HG03442 (cell line): ENCODE data around the gene MYBPH.

ENCODE experiments used
- ATAC-seq: cut with Tn5 transposase; IDR thresholded peaks from one replicate; pipeline ENCODE4 v1.9.1; 2021; ENCODE audit warnings: mild to moderate bottlenecking, moderate library complexity; ENCODE audit not compliant: unreplicated experiment

MYBPH gene

DNA sequence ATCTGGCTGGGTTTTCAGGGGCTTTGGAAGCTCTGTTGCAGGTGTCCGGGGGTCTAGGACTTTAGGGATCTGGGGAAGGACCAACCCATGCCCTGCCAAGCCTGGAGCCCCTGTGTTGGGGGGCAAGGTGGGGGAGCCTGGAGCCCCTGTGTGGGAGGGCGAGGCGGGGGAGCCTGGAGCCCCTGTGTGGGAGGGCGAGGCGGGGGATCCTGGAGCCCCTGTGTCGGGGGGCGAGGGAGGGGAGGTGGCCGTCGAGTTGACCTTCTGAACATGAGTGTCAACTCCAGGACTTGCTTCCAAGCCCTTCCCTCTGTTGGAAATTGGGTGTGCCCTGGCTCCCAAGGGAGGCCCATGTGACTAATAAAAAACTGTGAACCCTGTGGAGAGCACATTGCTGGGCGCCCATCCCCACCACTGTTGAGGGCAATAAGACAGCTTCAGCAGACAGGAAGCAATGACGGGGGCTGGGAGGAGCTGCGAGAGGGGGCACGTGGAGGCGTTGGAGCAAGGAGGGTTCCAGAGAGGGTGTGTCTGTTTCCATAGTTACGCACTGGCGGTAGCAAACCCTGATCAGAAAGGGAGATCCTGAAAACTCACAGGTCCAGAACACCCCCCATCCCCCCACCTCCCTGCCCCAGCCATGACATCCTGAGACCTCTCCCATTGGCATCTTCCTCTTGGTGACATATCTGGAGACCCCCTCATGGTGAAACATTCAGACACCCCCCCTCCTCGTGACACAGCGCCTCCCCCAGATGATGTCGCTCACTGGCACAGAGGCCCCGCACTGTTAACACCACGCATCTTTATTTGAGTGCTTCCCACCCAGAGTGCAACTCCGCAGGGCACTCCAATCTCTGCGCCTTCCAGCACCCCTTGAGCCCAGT is 8.4 kb downstream of the MYBPH start:
- ATAC-seq: no peak

DNA sequence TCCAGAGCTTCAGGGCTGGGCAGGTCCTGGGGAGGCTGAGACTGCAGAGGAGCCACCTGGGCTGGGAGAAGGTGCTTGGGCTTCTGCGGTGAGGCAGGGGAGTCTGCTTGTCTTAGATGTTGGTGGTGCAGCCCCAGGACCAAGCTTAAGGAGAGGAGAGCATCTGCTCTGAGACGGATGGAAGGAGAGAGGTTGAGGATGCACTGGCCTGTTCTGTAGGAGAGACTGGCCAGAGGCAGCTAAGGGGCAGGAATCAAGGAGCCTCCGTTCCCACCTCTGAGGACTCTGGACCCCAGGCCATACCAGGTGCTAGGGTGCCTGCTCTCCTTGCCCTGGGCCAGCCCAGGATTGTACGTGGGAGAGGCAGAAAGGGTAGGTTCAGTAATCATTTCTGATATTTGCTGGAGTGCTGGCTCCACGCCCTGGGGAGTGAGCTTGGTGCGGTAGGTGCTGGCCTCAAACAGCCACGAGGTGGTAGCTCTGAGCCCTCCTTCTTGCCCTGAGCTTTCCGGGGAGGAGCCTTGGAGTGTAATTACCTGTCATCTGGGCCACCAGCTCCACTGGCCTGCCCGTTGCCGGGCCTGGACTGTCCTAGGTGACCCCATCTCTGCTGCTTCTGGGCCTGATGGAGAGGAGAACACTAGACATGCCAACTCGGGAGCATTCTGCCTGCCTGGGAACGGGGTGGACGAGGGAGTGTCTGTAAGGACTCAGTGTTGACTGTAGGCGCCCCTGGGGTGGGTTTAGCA is 9.3 kb downstream of the MYBPH start:
- no peak for ATAC-seq

DNA sequence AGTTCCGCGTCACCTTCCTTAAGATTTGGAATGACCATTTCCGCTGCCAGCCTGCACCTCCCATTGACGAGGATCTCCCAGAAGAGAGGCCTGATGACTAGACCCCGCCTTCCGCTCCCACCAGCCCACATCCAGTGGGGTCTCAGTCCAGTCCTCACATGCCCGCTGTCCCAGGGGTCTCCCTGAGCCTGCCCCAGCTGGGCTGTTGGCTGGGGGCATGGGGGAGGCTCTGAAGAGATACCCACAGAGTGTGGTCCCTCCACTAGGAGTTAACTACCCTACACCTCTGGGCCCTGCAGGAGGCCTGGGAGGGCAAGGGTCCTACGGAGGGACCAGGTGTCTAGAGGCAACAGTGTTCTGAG is 9.8 kb downstream of the MYBPH start:
- no peak for ATAC-seq

DNA sequence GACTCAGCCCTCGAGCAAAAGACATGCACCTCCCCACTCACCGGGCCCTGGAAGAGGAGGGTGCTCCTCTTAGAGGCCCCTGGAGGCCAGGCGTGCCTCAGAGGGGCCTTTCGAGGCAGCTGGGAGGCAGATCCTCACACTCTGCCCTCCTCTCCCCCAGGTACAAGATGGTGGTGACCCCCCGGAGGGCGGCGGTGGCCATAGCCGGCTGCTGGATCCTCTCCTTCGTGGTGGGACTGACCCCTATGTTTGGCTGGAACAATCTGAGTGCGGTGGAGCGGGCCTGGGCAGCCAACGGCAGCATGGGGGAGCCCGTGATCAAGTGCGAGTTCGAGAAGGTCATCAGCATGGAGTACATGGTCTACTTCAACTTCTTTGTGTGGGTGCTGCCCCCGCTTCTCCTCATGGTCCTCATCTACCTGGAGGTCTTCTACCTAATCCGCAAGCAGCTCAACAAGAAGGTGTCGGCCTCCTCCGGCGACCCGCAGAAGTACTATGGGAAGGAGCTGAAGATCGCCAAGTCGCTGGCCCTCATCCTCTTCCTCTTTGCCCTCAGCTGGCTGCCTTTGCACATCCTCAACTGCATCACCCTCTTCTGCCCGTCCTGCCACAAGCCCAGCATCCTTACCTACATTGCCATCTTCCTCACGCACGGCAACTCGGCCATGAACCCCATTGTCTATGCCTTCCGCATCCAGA is 10.4 kb downstream of the MYBPH start:
- ATAC-seq: no peak

DNA sequence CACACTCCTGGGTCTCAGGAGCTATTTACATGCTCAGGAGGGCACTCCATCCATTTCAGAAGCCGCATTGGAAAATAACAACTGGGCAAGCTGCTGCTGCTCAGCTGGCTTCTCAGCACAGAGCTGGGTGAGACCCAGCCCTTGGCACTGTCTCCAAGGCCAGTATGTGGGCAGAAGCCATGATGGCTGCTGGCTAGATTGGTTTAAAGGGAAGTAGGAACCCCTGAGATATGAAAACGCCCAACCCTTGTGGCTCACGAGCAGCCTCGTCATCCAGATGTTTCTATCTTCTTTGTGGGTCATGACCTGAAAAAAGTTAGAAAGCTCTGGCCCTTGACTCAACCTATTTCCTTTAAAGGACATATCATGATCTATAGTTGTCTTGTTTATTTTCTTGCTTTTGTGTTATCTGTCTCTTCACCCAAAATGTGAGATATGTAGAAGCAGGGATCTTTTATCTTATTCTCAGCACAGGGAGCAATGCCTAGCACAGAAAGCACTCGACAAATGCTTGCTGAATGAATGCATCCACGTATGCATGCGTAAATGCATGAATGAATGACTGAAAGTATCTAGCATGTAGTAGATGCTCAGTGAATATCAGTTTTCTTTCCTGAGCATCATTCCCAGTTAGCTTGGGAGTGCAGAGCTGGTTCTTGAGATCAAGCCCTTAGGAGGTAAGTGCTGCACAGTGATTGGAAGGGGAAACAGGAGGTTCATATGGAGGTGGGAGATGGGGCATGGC is 11.6 kb downstream of the MYBPH start:
- no peak for ATAC-seq

DNA sequence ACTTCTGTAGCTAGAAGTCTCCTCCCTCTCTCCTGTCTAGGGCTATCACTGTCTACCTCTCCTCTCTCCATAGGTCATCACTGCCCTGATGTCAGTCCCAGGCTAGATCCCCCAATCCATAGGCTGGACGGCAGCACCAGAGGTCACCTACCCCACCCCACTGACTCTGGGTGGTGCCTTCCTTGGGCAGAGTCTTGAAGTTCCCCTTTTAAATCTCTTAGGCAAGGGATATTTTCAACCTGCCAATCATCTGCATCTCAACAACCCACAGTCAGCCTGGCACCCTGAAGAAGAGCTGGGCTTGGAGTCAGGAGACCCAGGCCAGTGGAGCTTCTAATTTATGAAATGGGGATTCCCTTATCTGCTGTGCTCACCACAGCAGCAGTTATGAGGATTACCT is 13.2 kb downstream of the MYBPH start:
- ATAC-seq: no peak

DNA sequence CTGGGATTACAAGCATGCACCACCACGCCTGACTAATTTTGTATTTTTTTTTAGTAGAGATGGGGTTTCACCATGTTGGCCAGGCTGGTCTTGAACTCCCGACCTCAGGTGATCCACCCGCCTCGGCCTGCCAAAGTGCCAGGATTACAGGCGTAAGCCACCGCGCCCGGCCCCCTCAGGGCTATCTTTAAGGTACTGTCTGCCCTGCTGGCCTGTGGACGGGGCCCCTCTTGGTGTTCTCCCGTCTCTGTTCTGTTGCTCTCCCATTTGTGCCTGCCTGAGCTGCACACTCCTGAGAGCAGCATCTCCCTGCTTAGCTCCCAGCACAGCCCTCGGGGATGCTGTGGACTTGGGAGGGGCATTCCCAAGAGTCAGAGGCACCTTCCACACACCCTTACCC is 13.9 kb downstream of the MYBPH start:
- ATAC-seq: no peak

DNA sequence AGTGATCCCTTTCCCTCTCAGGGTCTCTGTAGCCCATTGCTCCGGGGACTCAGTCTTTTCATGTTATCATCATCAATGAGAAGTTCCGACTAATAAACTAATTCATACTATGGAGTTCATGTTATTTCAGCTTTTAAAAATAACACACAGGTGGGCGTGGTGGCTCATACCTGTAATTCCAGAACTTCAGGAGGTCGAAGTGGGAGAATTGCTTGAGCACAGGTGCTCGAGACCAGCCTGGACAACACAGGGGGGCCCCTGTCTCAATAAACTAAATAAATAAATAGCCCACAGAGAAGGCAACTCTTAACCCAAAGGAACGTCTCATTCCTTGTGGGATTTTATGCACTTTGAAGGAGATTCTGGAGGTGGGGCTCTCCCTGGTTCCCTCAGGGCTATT is 14.5 kb downstream of the MYBPH start:
- no peak for ATAC-seq

DNA sequence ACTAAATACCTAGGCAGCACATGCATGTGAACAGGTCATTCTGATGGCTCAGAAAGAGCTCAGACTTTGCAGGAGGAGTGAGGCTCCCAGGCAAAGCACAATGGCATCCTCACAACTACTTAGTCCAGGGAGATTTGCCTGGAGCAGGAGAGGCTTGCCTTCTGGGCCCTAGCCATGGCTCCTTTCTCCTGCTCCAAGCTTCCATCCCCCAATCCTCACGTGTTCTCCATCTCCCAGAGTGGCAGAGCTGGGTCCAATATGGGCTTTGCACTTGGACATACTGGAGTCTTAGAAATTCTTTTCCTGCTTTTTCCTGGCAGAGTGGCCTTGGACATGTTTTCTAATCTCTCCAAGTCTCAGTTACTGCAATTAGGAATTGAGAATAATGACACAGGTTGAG is 15.8 kb downstream of the MYBPH start:
- ATAC-seq: no peak

DNA sequence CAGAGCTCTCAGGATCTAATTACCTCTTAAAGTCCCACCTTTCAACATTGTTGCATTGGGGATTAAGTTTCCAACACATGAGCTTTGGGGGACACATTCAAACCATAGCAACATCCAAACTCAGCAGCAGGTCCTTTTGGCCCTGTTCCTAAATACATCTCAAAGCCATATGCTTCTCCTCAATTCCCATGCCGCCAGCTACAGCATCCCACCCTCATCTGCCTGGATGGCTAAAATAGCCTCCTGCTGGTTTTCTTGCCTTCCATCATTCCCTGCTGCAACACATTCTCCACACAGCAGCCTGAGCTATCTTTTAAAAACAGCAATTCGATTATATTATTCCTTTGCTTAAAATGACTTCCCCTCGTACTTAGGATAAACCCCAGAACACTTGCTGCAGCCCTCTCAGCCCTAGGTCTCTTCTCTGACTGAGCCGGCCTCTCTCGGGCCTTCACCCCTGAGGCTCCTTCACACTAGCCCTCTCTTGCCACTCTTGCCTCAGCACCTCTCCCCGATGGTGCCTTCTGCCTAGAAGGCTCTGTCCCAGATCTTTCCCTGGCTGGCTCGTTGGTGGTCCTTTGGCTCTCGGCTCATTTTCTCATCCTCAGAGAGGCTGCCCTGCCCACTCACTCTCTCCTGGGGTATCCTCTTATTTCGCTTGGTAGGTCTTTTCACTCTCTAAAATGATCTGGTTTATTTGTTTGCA is 16.5 kb downstream of the MYBPH start:
- ATAC-seq: no peak

DNA sequence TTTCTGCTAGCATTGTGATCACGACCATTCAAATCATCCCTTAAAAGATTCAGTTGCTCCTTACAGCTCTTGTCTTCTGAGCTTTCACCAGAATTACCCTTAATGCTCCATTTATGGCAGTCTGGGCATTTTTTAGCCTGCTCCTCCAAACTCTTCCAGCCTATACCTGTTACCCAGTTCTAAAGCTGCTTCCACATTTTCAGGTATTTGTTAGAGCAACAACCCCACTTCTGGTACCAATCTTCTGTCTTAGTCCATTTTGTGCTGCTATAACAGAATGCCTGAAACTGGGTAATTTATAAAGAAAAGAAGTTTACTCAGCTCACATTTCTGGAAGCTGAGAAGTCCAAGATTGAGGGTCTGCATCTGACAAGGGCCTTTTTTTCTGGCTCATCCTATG is 17.2 kb downstream of the MYBPH start:
- ATAC-seq: no peak

DNA sequence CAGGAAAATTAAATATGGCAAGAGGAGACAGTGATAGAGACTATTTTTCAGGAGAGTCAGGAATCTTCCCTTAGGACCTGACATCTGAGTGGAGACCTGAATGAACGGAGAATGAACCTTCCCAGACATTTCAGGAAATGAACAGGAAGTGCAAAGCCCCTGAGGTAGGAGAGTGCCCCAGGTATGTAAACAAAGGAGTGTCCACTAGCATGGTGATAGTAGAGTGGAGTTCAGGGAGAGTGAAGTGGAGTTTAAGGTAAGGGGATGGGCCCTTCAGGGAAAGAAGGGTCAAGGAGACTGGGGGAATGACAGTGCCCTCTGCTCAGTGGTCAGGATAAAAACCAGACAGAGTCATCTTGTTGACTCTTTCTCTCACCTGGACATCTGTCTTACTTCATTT is 19.3 kb downstream of the MYBPH start:
- no peak for ATAC-seq

DNA sequence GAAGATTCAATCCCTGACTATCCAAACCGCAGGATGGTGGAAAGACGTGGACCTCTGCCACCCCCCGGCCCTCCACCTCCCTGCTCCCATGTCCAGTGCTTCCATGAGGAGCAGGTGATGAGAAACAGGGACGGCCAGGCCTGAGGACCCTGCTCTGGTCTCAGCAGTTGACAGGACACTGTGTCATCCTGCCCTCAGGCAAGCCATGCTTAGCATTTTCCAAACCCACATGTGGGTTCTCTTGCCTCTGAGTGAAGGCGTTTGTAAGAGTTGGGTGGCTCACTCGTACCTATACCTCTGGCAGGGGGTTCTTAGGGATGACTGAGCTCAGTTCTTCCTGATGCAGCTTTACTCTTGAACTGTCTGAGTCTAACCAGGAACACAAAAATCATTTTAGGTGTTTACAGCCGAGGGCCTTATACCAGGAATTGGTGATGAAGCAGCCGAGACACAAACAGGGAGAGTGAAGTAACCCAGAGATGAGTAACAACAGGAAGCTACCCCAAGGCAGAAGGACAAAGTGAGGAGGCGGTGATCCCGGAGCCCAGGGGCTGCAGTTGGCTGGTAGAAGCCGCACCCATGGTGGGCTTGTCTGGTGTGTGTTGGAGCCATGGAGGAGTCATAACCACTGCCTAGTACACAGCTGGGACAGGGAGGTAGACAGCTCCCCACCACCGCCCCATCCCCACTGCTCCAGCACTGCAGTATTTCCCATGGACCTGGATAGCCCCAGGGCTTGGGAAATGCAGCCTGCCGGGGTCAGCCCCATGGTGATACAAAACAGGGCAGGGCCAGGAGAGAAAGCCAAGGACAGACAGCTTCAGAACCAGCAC is 21.4 kb downstream of the MYBPH start:
- no peak for ATAC-seq

DNA sequence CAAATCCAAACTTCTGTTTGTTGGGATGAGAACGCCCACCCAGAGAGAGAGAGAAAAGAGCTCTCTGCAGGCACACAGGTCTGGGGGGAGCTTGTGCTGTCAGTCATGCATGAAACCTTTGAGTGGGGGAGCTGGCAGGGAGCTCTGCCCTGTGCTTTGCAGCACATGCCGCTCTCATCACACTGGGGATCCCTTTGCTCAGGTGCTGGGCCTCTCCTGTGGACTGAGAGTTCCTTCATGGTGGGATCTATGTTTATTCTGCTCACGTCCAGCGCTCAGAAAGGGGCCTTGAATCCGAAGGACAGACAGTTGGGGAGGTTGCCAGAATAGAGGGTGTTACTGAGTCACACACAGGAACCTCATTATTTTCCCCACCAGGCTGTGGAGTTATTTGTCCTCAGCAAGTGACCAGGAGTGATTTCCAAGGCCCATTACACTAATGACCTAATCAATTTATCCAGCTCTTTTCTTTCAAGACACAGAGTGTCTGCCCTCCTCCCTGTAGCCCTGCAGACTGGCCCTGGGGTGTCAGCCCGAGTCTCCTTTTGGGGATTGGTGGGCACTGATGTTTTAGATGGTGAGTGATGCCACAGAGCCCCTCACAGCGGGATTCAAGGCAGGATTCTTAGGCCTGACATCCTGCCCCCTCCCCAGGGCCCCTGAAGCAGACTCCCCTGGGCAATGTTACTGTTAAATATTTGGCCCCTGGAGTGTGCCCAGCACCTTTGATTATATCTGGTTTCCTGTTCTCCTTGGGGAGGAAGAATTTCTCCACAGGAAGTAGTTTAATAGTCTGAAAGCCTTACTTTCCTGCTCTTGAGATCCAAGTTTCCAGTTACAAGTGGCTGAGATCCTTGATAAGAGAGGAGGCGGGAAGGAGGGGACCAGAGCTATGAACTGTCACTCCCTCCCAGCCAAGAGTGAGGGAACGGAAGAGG is 22.3 kb downstream of the MYBPH start:
- ATAC-seq: no peak

DNA sequence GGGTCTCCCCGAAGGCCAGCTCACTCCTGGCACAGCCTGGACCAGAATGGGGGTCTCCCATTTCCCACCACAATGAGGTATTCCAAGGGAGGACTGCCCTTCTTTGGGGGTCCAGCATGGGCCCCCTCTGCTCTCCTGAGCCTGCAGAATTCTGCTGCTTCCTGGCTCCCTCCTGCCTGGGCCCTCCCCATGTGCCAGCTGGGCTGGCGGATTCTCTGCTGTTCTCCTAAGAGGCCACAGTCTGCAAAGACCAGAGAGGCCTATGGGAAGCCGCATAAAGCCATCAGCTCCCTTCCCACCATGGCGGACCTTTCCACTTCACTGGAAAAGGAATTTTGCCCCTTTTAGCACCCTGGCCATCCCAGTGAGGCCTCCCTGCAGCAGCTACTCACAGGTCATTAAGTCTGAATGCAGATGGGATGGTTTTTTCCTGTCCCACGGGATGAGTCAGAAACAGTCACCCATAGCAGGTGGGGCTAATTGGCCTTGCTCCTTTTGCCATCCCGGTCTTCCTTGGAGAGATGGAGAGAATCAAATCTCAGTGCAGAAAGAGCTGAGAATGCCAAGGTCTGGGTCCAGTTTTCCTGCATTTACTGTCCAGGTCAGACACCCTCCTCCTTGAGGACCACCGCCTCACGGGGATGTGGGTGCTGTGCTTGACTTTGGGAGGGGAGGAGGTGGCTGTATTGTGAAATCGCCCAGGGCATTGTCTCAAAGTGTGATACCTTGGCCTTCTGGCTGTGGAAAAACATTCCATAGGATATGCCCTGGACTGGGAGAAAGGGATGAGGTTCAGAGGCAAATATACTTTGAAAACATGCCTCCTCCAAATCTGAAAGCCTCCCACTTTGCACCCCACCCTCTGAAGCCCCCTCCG is 23.2 kb downstream of the MYBPH start:
- no peak for ATAC-seq

DNA sequence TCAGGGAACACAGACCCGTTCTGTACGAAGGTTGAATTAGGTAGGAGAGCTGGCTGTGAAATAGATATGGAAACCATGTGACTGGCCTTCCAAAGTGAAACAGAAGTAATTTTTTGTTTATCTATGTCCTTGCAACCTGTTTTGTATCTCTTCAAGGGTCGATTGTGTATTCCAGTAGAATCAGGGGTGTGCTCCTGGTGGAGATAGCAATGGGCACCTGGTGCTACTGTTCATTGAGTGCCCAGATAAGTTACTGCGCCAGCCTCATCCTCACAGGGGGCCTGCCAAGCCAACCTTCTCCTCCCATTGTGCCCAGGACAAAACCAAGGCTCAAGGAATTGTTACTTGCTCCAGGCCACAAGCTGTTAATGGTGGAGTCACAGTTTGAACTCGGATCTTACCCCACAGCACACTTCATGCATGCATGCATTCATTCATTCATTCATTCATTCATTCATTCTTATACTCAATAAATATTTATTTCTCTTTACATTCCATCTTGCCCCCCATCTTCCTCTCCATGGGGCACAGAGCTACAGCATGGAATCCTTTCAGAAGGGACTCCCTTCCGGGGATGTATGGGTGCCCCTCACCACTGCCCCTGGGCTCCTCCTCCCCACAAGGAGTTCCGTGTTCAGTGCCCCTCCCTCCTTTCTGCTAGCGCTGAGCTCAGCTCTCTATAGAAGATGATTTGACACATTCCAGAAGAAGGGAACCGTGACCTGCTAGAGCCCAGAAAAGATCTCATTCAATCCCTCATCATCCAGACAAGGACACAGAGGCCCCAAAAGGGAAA is 24.1 kb downstream of the MYBPH start:
- ATAC-seq: no peak
